ENCODE measurements around the gene LHX4.

LHX4 gene

GRCh38 chr1:180253585-180254495, 23.8 kb downstream of the LHX4 start:
- no peak for DNase-seq (ENCODE audit: low spot score)
- Histone ChIP-seq H3K27ac (no peak overlapping the region), H3K4me3 (no peak overlapping the region)
- no peak for TF ChIP-seq CTCF (IDR thresholded peaks at IDR 0.05)

GRCh38 chr1:180254496-180254819, 24.4 kb downstream of the LHX4 start:
- no peak for TF ChIP-seq CTCF (IDR thresholded peaks at IDR 0.05)
- H3K4me3 ChIP-seq = no peak overlapping the region
- peak; percentile 58 for DNase-seq (ENCODE audit: low spot score)
- no peak overlapping the region for H3K27ac ChIP-seq

GRCh38 chr1:180254854-180255253, 24.8 kb downstream of the LHX4 start:
- no peak for TF ChIP-seq CTCF (IDR thresholded peaks at IDR 0.05)
- Histone ChIP-seq H3K27ac (no peak overlapping the region), H3K4me3 (no peak overlapping the region)
- DNase-seq (ENCODE audit: low spot score) = no peak

GRCh38 chr1:180255536-180256340, 25.7 kb downstream of the LHX4 start:
- no peak for DNase-seq (ENCODE audit: low spot score)
- Histone ChIP-seq H3K27ac (no peak overlapping the region), H3K4me3 (no peak overlapping the region)
- TF ChIP-seq CTCF (IDR thresholded peaks at IDR 0.05) = no peak

GRCh38 chr1:180256341-180257027, 26.4 kb downstream of the LHX4 start:
- TF ChIP-seq CTCF (IDR thresholded peaks at IDR 0.05) = no peak
- no peak overlapping the region for H3K4me3 ChIP-seq
- no peak for DNase-seq (ENCODE audit: low spot score)
- H3K27ac ChIP-seq = no peak overlapping the region

- no peak for TF ChIP-seq CTCF (IDR thresholded peaks at IDR 0.05)
- no peak overlapping the region for H3K4me3 ChIP-seq
- no peak for DNase-seq (ENCODE audit: low spot score)
- no peak overlapping the region for H3K27ac ChIP-seq
These were observed 26.9 kb downstream of the LHX4 start for GRCh38 chr1:180257028-180257386.

Data from coronary artery (tissue), 2 donors.